ENCODE results near the gene PCDH1.

DNA sequence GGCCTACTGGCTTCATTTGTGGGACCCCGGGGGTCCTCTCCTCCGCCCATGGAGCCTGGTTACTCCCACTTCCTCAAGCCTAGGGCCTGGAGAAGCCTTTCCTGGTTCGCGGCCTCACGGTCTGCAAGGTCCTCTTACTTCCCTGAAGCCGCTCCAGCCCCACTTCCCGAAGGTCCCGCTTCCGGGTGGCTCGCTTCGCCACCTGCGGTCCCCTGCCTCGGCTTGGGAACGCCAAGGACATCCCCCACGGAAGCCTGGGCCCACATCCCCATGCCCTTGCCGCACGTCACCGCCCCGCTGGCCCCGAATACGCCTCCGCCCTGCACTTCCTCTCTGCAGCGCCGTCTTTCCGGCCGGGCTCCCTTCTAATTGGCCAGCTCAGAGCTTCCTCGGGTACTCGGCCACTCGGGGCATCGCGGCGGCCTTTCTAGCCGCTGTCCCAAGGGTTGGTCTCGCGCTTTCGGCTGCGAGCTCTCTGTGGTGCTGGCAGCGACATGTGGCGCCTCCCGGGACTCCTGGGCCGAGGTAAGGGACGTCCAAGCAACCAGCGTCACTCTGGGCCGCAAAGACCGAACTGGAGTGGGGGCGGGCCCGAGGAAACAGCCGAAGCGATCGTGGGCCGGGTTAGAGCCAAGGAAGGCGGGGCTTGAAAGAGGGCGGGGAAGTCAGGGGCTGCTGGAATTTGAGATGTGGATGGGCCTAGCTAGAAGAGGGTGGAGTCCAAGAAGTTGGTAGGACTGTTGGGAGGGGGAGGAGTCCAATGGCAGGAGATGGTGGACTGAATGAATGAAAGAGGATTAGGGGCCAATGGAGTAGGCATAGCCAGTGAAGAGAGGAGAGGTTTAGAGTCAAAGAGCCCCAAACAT lies 45.5 kb upstream of the PCDH1 start, which contains the start of gene DELE1:
- TF ChIP-seq, protein P1, sequence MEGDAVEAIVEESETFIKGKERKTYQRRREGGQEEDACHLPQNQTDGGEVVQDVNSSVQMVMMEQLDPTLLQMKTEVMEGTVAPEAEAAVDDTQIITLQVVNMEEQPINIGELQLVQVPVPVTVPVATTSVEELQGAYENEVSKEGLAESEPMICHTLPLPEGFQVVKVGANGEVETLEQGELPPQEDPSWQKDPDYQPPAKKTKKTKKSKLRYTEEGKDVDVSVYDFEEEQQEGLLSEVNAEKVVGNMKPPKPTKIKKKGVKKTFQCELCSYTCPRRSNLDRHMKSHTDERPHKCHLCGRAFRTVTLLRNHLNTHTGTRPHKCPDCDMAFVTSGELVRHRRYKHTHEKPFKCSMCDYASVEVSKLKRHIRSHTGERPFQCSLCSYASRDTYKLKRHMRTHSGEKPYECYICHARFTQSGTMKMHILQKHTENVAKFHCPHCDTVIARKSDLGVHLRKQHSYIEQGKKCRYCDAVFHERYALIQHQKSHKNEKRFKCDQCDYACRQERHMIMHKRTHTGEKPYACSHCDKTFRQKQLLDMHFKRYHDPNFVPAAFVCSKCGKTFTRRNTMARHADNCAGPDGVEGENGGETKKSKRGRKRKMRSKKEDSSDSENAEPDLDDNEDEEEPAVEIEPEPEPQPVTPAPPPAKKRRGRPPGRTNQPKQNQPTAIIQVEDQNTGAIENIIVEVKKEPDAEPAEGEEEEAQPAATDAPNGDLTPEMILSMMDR (IDR thresholded peaks at IDR 0.05): no peak
- peak; percentile 89 for TF ChIP-seq POLR2A (IDR thresholded peaks at IDR 0.05)

Data from right lobe of liver (tissue), 4 donors.